Measurements from ENCODE around the gene ACTN4.

Gene ACTN4

DNA sequence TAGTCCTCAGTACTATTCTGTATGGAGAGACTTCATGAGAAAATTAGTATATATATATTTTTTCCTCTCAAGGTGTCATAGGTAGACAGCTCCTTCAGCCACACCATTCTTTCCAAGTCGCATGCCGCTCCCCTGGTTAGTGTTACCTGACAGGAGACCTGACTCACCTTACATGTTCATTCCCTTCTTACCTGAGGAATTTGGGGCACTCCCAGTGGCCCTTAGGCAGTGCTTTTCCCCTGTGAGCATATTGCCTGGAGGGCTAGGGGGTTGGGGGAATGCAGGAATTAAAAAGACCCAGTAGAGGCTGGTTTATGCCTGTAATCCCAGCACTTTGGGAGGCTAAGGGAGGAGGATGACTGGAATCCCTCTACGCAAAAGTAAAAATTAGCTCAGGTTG is 9.0 kb upstream of the ACTN4 start:
- no peak for DNase-seq

- DNase-seq: no peak
These were observed 7.8 kb upstream of the ACTN4 start for GRCh38 chr19:38639679-38640078.

DNA sequence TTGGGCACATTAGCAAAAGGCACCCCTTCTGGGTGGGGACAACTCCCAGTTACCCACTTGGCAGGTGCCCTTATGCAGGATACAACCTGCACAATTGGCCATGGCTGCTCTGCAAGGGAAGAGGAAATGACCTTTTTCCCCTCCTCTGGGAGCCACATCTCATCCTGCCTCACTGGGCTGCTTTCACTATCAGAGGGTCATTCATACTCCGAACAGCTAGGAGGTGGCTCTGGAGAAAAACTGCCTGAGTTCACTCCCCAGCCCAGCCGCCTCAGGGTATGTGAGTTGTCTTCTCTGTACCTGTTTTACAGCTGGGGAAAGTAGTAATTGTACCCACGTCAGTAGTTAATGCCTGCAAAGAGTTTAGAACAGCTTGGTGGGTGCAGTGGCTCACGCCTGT is 7.1 kb upstream of the ACTN4 start:
- no peak for DNase-seq

- no peak for DNase-seq
These were observed 5.3 kb upstream of the ACTN4 start for GRCh38 chr19:38642176-38642575.

GRCh38 chr19:38644719-38645118 is 2.7 kb upstream of the ACTN4 start:
- DNase-seq: no peak

DNA sequence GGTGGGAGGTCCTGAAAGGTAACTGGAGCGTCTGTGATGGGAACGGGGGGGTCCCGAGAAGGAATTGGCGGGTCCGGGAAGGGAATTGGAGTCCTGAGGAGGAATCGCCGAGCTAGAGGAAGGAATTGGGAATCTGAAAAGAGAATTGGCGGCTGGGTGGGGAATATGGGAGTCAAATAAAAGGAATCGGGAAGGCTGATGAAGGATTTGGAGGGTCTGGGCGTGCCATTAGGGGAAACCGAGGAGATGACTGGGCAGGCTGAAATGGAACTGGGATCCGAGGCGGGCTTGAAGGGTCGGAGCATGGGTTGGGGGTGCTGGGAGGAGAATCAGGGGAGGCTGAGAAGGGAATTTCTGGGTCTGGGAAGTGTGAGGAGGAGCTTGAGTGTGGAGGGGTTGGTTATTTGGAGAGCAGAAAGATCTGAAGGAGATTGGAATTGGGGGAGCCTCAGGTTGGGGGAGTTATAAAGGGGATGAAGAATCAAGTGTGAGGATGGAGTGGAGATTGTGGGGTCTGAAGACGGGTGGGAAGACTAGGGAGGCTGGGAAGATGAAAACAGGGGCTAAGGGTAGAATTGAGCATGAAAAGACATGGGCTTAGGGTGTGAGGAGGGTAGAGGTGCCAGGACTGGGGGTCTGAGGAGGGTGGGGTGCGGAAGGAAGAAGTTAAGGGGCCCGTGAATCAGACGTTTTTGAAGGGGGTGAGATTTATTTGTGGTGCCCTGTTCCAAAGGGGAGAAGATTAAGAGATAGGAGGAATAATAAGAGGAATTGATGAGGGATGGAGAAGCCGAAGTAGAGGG is 718 bp downstream of the ACTN4 start:
- DNase-seq: peak; percentile 60

DNA sequence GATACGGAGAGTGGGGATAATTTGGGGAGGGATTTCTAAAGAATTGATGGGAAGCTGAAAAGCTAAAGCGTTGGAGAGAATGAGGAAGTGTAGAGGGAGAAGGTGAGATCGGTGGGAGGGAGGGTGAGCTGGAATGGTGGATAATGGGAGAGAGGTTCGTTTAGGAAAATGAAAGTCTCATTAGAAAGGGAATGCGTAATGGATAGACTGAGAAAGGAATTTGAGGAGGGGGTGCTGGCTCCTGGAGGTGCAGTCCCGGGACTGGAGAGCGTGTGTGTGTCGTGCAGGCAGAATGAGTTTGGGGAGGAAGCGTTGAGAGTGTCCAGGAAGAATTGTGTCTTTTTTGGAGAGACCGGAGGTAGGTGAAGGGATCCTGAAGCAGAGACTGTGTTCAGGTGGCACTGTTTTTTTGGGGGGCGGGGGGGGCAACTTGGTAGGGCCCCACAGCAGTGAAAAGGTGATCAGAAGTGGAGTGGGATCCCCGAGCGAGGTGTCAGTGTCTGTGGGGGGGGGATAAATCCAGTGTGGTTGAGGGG is 1.4 kb downstream of the ACTN4 start:
- no peak for DNase-seq

- DNase-seq: peak; percentile 45
These were observed 2.1 kb downstream of the ACTN4 start for GRCh38 chr19:38649305-38650171.

DNA sequence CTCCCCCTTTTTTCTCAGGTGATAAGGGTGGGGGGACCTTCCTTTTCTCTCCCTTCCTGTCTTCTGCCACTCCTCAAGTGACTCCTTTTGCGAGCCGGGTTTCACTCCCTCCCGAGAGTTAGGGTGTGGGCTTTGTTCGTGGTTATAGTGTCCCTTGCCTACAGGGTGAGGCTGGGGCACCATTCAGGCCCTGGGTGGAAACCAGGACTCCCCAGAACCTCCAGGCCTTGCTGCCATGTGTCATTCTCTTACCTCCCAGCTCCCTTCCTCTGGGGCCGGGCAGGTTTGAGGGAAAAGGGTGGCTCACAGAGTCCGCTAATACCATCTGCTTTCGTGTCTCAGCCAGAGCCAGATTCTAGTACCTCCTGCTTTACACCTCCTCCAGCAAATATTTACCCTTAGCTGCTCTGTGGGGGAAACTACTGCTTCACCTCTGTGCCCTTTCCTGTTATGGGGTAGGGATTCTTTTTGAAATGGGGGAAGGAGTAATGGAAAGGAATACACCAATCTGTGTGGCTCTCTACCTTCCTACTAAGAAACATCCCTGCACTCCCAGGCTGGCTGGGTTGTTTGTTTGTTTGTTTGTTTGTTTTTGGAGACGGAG is 2.8 kb downstream of the ACTN4 start:
- peak; percentile 59 for DNase-seq

- DNase-seq: no peak
These were observed 3.6 kb downstream of the ACTN4 start for GRCh38 chr19:38650911-38651584.

- peak; percentile 77 for DNase-seq
These were observed 5.7 kb downstream of the ACTN4 start for GRCh38 chr19:38653028-38653571.

DNA sequence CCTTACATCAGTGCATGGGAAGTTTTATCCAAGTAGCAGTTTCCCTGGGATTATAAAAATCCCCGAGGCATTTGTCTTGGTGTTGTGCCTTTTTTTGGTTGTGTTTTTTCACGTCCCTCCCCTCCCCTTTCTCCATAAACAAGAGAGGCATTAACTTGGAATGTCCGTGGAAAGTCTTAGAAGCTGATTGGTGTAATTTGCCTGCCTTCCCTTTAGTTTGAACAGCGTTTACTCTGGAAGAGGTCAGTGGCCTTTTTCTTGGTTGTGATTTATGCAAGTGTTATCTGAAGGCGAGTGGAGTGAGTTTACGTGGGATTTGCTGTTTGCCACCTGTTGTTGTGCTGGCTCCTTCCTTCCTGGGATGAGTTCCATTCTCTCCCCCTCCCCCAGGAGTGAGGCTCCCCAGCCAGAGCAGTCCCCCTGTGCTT is 7.2 kb downstream of the ACTN4 start:
- peak; percentile 77 for DNase-seq

GRCh38 chr19:38655148-38655824 is 7.8 kb downstream of the ACTN4 start:
- DNase-seq: no peak

- DNase-seq: no peak
These were observed 8.9 kb downstream of the ACTN4 start for GRCh38 chr19:38656171-38656981.

DNA sequence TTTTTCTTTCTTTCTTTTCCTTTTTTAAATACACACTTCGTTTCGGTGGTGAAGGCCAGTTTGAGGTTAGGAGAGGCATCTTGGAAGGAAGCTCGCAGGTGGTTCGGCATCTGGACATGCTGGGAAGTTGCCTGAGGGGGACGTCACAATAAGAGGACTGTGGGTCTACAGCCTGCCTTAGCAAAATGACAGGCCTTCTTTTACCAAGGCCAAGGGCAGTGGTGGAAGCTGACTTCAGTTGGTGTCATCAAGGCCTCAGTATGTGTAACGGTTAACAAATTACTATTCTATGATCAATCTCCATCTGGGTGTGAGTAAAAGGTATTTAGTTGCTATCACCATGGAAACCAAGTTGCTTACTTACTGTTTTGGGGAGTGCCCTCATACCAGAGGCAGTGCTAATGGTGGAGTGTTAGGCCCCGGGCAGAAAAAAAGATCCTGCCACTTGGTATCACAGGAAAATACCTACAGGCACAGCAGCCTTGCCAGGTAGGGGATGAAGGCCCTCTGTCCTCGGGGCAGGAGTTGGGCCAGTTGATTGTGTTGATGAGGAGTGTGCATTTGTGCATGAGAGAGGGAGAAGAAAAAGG is 10.3 kb downstream of the ACTN4 start:
- DNase-seq: no peak

DNA sequence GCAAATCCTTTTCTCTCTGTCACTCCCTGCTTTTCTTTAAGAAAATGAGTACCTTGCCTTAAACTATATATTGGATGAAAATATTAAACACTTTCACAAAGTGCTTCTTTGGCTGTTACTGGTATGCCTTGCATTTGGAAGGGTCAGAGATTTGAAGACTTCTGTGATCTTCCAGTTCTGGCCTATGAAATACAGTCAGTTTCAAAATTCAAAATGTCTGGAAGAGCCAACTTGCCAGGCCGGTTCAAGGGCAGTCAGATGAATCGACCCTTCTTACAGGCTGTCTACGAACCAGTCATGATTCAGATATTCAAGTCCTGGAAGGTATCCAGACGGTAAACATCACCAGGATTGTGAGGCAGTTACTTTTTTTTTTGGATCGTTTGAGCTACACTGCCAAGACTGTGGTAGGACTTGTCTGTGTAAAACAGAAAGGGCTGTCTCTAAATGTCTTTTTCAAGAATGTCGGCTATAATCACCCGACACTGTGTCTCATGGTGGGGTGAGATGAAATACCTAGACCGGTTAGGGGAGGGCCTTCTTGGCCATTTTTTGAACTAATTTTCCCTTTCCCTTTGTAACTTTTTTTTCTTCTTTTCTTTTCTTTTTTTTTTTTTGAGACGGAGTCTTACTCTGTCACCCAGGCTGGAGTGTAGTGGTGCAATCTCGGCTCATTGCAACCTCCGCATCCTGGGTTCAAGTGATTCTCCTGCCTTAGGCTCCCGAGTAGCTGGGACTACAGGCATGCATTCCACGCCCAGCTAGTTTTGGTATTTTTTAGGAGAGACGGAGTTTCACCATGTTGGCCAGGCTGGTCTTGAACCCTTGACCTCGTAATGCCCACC is 11.2 kb downstream of the ACTN4 start:
- no peak for DNase-seq

- DNase-seq: no peak
These were observed 13.3 kb downstream of the ACTN4 start for GRCh38 chr19:38660724-38661123.

DNA sequence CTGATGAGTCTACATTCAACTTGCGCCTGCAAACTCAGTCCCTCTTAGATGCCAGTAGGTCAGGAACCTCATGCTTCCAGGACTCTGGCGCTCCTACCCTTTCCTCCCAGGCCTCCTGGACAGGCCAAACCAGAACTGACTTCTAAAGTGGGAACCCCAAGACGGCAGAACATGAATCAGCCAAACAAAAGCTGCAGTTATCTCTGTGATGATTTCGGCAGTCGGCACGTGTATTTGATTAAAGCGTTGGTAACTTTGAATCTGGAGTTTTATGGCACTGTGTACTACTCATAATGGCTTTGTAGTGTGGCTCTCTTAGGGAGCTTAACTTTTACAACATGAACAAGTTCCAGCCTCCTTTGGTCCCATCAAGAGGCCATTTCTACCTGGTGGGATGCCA is 13.7 kb downstream of the ACTN4 start:
- no peak for DNase-seq

GRCh38 chr19:38661996-38662395 is 14.5 kb downstream of the ACTN4 start:
- DNase-seq: no peak

Measured in NCI-H82 (cell line).